Heart left ventricle (tissue), 16 donors: Measurements from ENCODE around the gene PGP. TPM values are rescaled to one million over a fixed set of nuclear protein-coding genes. Genes with fewer than 3 reads are reported as not detected.

Source experiments
- ATAC-seq, 4 donors: fragments of 200-7000 bp; cut with Tn5 transposase; one replicate each; pipeline ENCODE4 v1.9.1; 2020 to 2022; ENCODE audit warnings: moderate library complexity in 4 of 4, mild to moderate bottlenecking in 3 of 4, moderate number of reproducible peaks in 1 of 4
- DNase-seq, 5 donors: peaks; one replicate each; pipeline ENCODE4 v3.0.0-alpha.2; 2020
- H3K27ac ChIP-seq, 12 donors: fragments of 200-600 bp; sonication (generic) in 4 of 12; one replicate each; pipeline versions ENCODE4 v1.5.0 to v1.8.0; 2016 to 2022; ENCODE audit warnings: mild to moderate bottlenecking in 2 of 12
- H3K27me3 ChIP-seq, 9 donors: fragments of 200-600 bp; sonication (generic) in 2 of 9; one replicate each; pipeline versions ENCODE4 v1.5.1 to v1.8.0; 2016 to 2022; ENCODE audit warnings: mild to moderate bottlenecking in 3 of 9
- H3K36me3 ChIP-seq, 9 donors: fragments of 200-600 bp; sonication (generic) in 2 of 9; one replicate each; pipeline versions ENCODE4 v1.5.0 to v1.8.0; 2018 to 2022; ENCODE audit warnings: mild to moderate bottlenecking in 2 of 9
- H3K4me1 ChIP-seq, 12 donors: fragments of 200-600 bp; sonication (generic) in 4 of 12; one replicate each; pipeline versions ENCODE4 v1.5.0 to v1.8.0; 2016 to 2022; ENCODE audit warnings: mild to moderate bottlenecking in 3 of 12
- H3K4me3 ChIP-seq, 12 donors: fragments of 200-600 bp; sonication (generic) in 4 of 12; one replicate each; pipeline versions ENCODE4 v1.5.0 to v1.8.0; 2017 to 2022; ENCODE audit warnings: mild to moderate bottlenecking in 9 of 12, moderate library complexity in 4 of 12
- H3K9me3 ChIP-seq, 12 donors: fragments of 200-600 bp; sonication (generic) in 4 of 12; one replicate each; pipeline versions ENCODE4 v1.5.0 to v1.8.0; 2016 to 2022; ENCODE audit warnings: mild to moderate bottlenecking in 1 of 12
- POLR2A ChIP-seq, 2 donors: fragments of 450-650 bp; IDR thresholded peaks; one replicate each; pipeline ENCODE4 v1.6.1; 2017; ENCODE audit warnings: antibody characterized with exemption in 2 of 2, mild to moderate bottlenecking in 2 of 2, moderate library complexity in 2 of 2
- WGBS, 4 donors: extraction: QIAGEN DNeasy Blood & Tissue Kit in 2 of 4; methylation state at CpG; one replicate each; pipeline versions ENCODE4 v1.1.5 to v1.1.7; 2013 to 2018; 5-methylcytosine and 5-hydroxymethylcytosine counted together
- intact Hi-C, 10 donors: fragments of 100-400 bp; cut with DNase I; formaldehyde crosslinking; loops; one replicate each; pipeline versions ENCODE4 v1.11.1 to v1.14.2; 2022
- polyA plus RNA-seq, 2 donors: library from polyadenylated mRNA; stranded (reverse); fragments of 200-250 nt; gene quantifications; one replicate each; pipeline ENCODE4 v1.2.3, GENCODE V29; 2013
- total RNA-seq, 9 donors: library from RNA; depleted of rRNA in 2 of 9; stranded (reverse); fragments of >200 nt in 2 of 9; fragmentation: NEBNext Ultra II Directional in 3 of 9; extraction: Animal tissue kit (Norgen Biotek cat#: 25700) in 3 of 9; gene quantifications; one replicate each; pipeline versions ENCODE4 v1.1.0 to v1.2.4, GENCODE V29; 2016 to 2023
- TF ChIP-seq, protein P1 (sequence below), 12 donors: fragments of 200-600 bp; sonication (generic) in 4 of 12; IDR thresholded peaks; one replicate each; pipeline versions ENCODE4 v1.5.0 to v1.8.0; 2018 to 2022; ENCODE audit warnings: antibody characterized with exemption in 12 of 12, mild to moderate bottlenecking in 5 of 12
- donor health status: ischemic (EF 13 %, LVEDD 7.1; RV severe dilation, severe dysfunction).
- donor health status: healthy with polysubstance abuse.
- donor health status: DM: no; HTN: yes; CAD: no.
- donor health status: DM: no; HTN: no; CAD: no.
- donor health status: ischemic (EF 25% LVEDD 6.9; RV normal size, moderate dysfunction).
- donor health status: ischemic (EF 25% LVEDD 5.7; RV mildly dilated, moderate dysfunction).
- donor health status: healthy.
- donor health status: DM: yes; HTN: yes; CAD: no.
- donor health status: ischemic (EF 35%, LVEDD 5.7; RV mildly dilated, moderate dysfunction).
- donor health status: nonischemic (EF 11% LVEDD 7.7; RV severe dilation, severe dysfunction).
- donor health status: DM: yes; HTN: yes; CAD: no.
- donor health status: PGD.
- donor health status: ischemic (EF 29% LVEDD 5.4; RV normal size, mild dysfunction).
- donor health status: nonischemic (EF 23%, LVEDD 6.1; RV moderate dilation, normal function).

PGP gene
- total and polyA plus RNA-seq, 11 donors, result 19.6 to 44.0 (median 31.7) TPM

DNA sequence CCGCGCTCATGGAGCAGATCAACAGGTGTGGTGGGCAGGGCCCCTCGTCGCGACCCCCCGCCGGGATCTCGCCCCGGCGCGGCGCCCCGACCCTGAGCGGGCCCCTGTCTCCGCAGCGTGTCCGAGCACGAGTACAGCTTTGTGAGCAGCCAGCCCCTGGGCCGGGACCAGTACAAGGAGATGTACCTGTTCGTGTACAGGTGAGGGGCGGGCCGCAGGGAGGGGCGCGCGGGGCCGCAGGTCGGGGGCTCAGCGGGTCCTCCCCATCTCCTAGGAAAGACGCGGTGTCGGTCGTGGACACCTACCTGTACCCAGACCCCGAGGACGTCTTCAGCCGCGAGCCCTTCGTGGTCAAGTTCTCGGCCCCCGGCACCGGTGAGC, 22.5 kb upstream of the PGP start:
- 5 to 7% methylated on average over 40 of the region's 40 CpGs; no CpG with 5 or more reads in 2 of the 4 donors for WGBS, 4 donors
- H3K9me3 ChIP-seq, result no peaks in the 10 kb centered on the region

GRCh38 chr16:2236337-2237101, 21.9 kb upstream of the PGP start, which contains the start of gene DNASE1L2:
Gene DNASE1L2, plus strand, starts transcription at chr16:2236444. Its CDS starts 373 bp downstream, at chr16:2236817.
- no peak for DNase-seq
- Histone ChIP-seq H3K27ac (no peak within 1 kb of the TSS), H3K4me3 (peak within 1 kb of the TSS in 10 of 12 donors; percentile 19 to 48 (median 38)), H3K27me3 (peaks cover 0 to 24% (median 6%) of the 10 kb centered on the region in 9 donors), H3K4me1 (peaks cover 0 to 31% (median 23%) of the 10 kb centered on the region in 12 donors), H3K36me3 (peaks cover 3 to 62% (median 52%) of the 10 kb centered on the region in 9 donors), H3K9me3 (no peaks in the 10 kb centered on the region)
- TF ChIP-seq, protein P1, sequence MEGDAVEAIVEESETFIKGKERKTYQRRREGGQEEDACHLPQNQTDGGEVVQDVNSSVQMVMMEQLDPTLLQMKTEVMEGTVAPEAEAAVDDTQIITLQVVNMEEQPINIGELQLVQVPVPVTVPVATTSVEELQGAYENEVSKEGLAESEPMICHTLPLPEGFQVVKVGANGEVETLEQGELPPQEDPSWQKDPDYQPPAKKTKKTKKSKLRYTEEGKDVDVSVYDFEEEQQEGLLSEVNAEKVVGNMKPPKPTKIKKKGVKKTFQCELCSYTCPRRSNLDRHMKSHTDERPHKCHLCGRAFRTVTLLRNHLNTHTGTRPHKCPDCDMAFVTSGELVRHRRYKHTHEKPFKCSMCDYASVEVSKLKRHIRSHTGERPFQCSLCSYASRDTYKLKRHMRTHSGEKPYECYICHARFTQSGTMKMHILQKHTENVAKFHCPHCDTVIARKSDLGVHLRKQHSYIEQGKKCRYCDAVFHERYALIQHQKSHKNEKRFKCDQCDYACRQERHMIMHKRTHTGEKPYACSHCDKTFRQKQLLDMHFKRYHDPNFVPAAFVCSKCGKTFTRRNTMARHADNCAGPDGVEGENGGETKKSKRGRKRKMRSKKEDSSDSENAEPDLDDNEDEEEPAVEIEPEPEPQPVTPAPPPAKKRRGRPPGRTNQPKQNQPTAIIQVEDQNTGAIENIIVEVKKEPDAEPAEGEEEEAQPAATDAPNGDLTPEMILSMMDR (IDR thresholded peaks at IDR 0.05), result no peak
- TF ChIP-seq POLR2A (IDR thresholded peaks at IDR 0.05), result no peak
- intact Hi-C loops, result no loop called here
- ATAC-seq, result peak in 3 of 4 donors; percentile 23 to 51 (median 36)
- 0 to 6% (median 4%) methylated on average over 18 to 64 of the region's 64 CpGs for WGBS, 4 donors

More for the DNA sequence above, 22.5 kb upstream of the PGP start:
- intact Hi-C loops, result no loop called here
- DNase-seq, result no peak
- no peak for ATAC-seq
- no peak for TF ChIP-seq POLR2A (IDR thresholded peaks at IDR 0.05)
- TF ChIP-seq, protein P1 (IDR thresholded peaks at IDR 0.05), result no peak
- H3K27ac ChIP-seq, result no peak overlapping the region
- peak overlapping the region in 10 of 12 donors; percentile 19 to 48 (median 38) for H3K4me3 ChIP-seq
- peaks cover 0 to 31% (median 23%) of the 10 kb centered on the region in 12 donors for H3K4me1 ChIP-seq
- peaks cover 0 to 24% (median 6%) of the 10 kb centered on the region in 9 donors for H3K27me3 ChIP-seq
- H3K36me3 ChIP-seq, result peaks cover 3 to 62% (median 51%) of the 10 kb centered on the region in 9 donors

DNA sequence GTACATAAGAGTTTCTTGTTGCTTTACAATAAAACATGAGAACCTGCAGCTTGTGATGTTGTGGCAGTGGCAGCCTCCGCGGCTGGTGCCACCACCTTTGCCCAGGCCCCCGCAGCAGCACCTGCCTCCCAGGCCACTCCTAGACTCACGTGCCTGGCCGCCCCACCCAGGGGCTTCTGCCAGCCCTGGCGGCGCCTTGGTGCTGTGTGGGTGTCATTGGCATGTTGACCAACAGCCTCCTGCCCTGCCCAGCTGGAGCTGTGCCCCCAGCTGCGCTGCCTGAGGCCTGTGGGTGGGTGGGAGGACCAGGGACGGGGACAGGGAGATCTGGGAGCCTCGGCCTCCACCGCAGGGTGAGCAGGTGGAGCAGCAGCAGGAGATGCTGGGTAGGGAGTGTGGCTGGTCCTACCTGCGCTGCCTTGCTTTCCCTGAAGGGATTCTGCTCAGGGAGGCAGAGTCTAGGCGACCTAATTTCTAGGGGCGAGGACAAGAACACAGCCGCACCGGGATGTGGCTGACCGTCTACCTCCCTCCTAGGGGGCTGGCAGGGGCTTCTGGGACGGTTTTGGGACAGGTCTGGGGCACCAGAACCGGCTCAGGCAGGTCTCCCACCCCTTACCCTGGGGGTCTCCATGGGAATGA, 21.2 kb upstream of the PGP start:
- peaks cover 3 to 64% (median 56%) of the 10 kb centered on the region in 9 donors for H3K36me3 ChIP-seq
- intact Hi-C loops, result no loop called here
- H3K9me3 ChIP-seq, result no peaks in the 10 kb centered on the region
- H3K27ac ChIP-seq, result no peak overlapping the region
- ATAC-seq (no peak), DNase-seq (no peak)
- peaks cover 0 to 24% (median 6%) of the 10 kb centered on the region in 9 donors for H3K27me3 ChIP-seq
- 70 to 91% (median 80%) methylated on average over 14 to 19 of the region's 19 CpGs for WGBS, 4 donors
- peak overlapping the region in 3 of 12 donors; percentile 38 to 48 (median 44) for H3K4me3 ChIP-seq
- peaks cover 0 to 31% (median 23%) of the 10 kb centered on the region in 12 donors for H3K4me1 ChIP-seq
- TF ChIP-seq, protein P1 (IDR thresholded peaks at IDR 0.05), result no peak
- no peak for TF ChIP-seq POLR2A (IDR thresholded peaks at IDR 0.05)

DNA sequence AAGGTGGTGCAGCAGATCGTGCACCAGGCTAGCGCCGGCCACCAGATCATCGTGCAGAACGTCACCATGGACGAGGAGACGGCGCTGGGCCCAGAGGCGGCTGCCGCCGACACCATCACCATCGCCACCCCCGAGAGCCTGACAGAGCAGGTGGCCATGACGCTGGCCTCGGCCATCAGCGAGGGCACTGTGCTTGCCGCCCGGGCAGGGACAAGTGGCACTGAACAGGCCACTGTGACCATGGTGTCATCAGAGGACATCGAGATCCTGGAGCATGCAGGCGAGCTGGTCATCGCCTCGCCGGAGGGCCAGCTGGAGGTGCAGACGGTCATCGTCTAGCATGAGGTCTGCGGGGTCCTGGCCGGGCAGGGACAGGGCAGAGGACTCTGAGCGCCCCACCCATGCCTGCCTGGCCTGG, 20.6 kb upstream of the PGP start:
- Histone ChIP-seq H3K27ac (no peak overlapping the region), H3K4me1 (peaks cover 0 to 31% (median 23%) of the 10 kb centered on the region in 12 donors), H3K36me3 (peaks cover 3 to 66% (median 58%) of the 10 kb centered on the region in 9 donors), H3K9me3 (no peaks in the 10 kb centered on the region), H3K27me3 (peaks cover 0 to 24% (median 6%) of the 10 kb centered on the region in 9 donors), H3K4me3 (no peak overlapping the region)
- TF ChIP-seq, protein P1 (IDR thresholded peaks at IDR 0.05), result no peak
- TF ChIP-seq POLR2A (IDR thresholded peaks at IDR 0.05), result no peak
- DNase-seq, result no peak
- intact Hi-C loops, result no loop called here
- no peak for ATAC-seq
- 90 to 95% (median 94%) methylated on average over 11 to 28 of the region's 28 CpGs for WGBS, 4 donors
